H1 (cell line): ENCODE data around the gene ZAP70. TPM values are rescaled to one million over a fixed set of nuclear protein-coding genes. Genes with fewer than 3 reads are reported as not detected.

ENCODE experiments used
- CTCF ChIA-PET: fragments of 300-600 bp; sonication (Branson Sonifier 250); formaldehyde crosslinking; loops from one replicate; lab custom pipeline; 2021; ENCODE audit not compliant: partially characterized antibody; lab: Charles Lee
- POLR2A ChIA-PET: fragments of 300-600 bp; sonication (Branson Sonifier 250); formaldehyde crosslinking; loops from one replicate; lab custom pipeline; 2021; ENCODE audit warnings: inconsistent platforms; ENCODE audit not compliant: partially characterized antibody; lab: Charles Lee
- DNase-seq, 2 experiments: peaks; one replicate each; pipeline versions ENCODE4 v3.0.0 to v3.0.0-alpha.2; 2010 to 2022; ENCODE audit warnings: low spot score in 2 of 2, low read depth in 1 of 2, mixed read lengths in 1 of 2
- FAIRE-seq: peaks from 2 replicates; lab custom pipeline; 2011; peaks lifted over from hg19 to GRCh38; lab: Jason Lieb, UNC
- H2AFZ ChIP-seq: 2 replicates; pipeline ENCODE4 v1.8.1; 2012; ENCODE audit warnings: low read length, inconsistent platforms
- H2AK5ac ChIP-seq: 2 replicates; pipeline ENCODE4 v1.6.1; 2013; ENCODE audit warnings: low read depth, low read length
- H2BK120ac ChIP-seq: replicated peaks from 2 replicates; pipeline ENCODE3; 2013; ENCODE audit warnings: low read depth, low read length, inconsistent platforms
- H2BK12ac ChIP-seq: 2 replicates; pipeline ENCODE4 v1.6.1; 2013; ENCODE audit warnings: low read depth, low read length
- H2BK15ac ChIP-seq: 2 replicates; pipeline ENCODE4 v1.6.1; 2013; ENCODE audit warnings: low read length
- H2BK20ac ChIP-seq: 2 replicates; pipeline ENCODE4 v1.6.1; 2013; ENCODE audit warnings: low read length
- H2BK5ac ChIP-seq: 2 replicates; pipeline ENCODE4 v1.6.1; 2013; ENCODE audit warnings: low read depth, low read length
- H3K14ac ChIP-seq: 2 replicates; pipeline ENCODE4 v1.6.1; 2013; ENCODE audit warnings: inconsistent platforms; ENCODE audit not compliant: insufficient read length
- H3K18ac ChIP-seq: 2 replicates; pipeline ENCODE4 v1.6.1; 2013; ENCODE audit warnings: low read length; ENCODE audit errors: extremely low read depth
- H3K23ac ChIP-seq: 2 replicates; pipeline ENCODE4 v1.6.1; 2013; ENCODE audit warnings: inconsistent platforms; ENCODE audit not compliant: insufficient read length
- H3K23me2 ChIP-seq: 2 replicates; pipeline ENCODE4 v1.6.1; 2013; ENCODE audit warnings: low read depth, low read length
- H3K27ac ChIP-seq: 2 replicates; pipeline ENCODE4 v1.6.1; 2011; ENCODE audit warnings: low read depth, low read length, inconsistent platforms
- H3K27me3 ChIP-seq, 4 experiments: replicated peaks in 1 of 4; 1 replicate in 1 of 4; 2 replicates in 3 of 4; pipeline versions ENCODE4 v1.6.1 to v1.8.1; 2011 to 2013; ENCODE audit warnings: low read length in 3 of 4, mild to moderate bottlenecking in 3 of 4, inconsistent platforms in 2 of 4, mixed read lengths in 2 of 4, moderate library complexity in 1 of 4; ENCODE audit not compliant: control insufficient read depth in 3 of 4, insufficient read depth in 3 of 4; ENCODE audit errors: extremely low read depth in 1 of 4
- H3K36me3 ChIP-seq, 4 experiments: 2 replicates each; pipeline versions ENCODE4 v1.6.1 to v1.8.1; 2011 to 2013; ENCODE audit warnings: mild to moderate bottlenecking in 4 of 4, low read length in 3 of 4, moderate library complexity in 2 of 4, control low read depth in 1 of 4, inconsistent platforms in 1 of 4; ENCODE audit not compliant: insufficient read depth in 4 of 4, control insufficient read depth in 2 of 4
- H3K4ac ChIP-seq: replicated peaks from 2 replicates; pipeline ENCODE3; 2013; ENCODE audit warnings: low read length, low read depth, mixed read lengths, inconsistent platforms; ENCODE audit not compliant: insufficient read length
- H3K4me1 ChIP-seq, 4 experiments: replicated peaks in 1 of 4; 1 replicate in 1 of 4; 2 replicates in 3 of 4; pipeline versions ENCODE4 v1.6.1 to v1.8.1; 2011 to 2013; ENCODE audit warnings: low read length in 3 of 4, inconsistent platforms in 2 of 4, mixed read lengths in 1 of 4; ENCODE audit not compliant: insufficient read depth in 4 of 4, control insufficient read depth in 3 of 4
- H3K4me2 ChIP-seq, 2 experiments: 2 replicates each; pipeline versions ENCODE4 v1.6.1 to v1.8.1; 2011 to 2013; ENCODE audit warnings: low read depth in 2 of 2, low read length in 2 of 2, control low read depth in 1 of 2, inconsistent platforms in 1 of 2, mild to moderate bottlenecking in 1 of 2; ENCODE audit not compliant: insufficient read depth in 1 of 2
- H3K4me3 ChIP-seq, 4 experiments: fragments of 200-600, 300-600 bp in 1 of 4; sonication (generic), shearing (Covaris generic), sonication (Bioruptor Twin) in 1 of 4; 2 replicates each; pipeline versions ENCODE4 v1.5.1 to v1.8.1; 2011 to 2016; ENCODE audit warnings: low read length in 4 of 4, low read depth in 3 of 4, control low read depth in 2 of 4, inconsistent platforms in 2 of 4, mild to moderate bottlenecking in 2 of 4, mixed read lengths in 1 of 4, moderate library complexity in 1 of 4; ENCODE audit not compliant: insufficient read depth in 2 of 4; ENCODE audit errors: extremely low read depth in 1 of 4
- H3K56ac ChIP-seq: replicated peaks from 2 replicates; pipeline ENCODE3; 2013; ENCODE audit warnings: low read depth, mild to moderate bottlenecking, mixed read lengths, low read length, inconsistent platforms; ENCODE audit not compliant: insufficient read length
- H3K79me1 ChIP-seq: 2 replicates; pipeline ENCODE4 v1.6.1; 2013; ENCODE audit warnings: low read depth, low read length, control low read depth
- H3K79me2 ChIP-seq, 2 experiments: 2 replicates each; pipeline versions ENCODE4 v1.6.1 to v1.8.1; 2012 to 2013; ENCODE audit warnings: low read length in 2 of 2, mild to moderate bottlenecking in 2 of 2, inconsistent platforms in 1 of 2; ENCODE audit not compliant: insufficient read depth in 2 of 2, control insufficient read depth in 1 of 2
- H3K9ac ChIP-seq, 4 experiments: replicated peaks in 1 of 4; 1 replicate in 1 of 4; 2 replicates in 3 of 4; pipeline versions ENCODE4 v1.6.1 to v1.8.1; 2011 to 2013; ENCODE audit warnings: low read depth in 3 of 4, low read length in 3 of 4, control low read depth in 2 of 4, mild to moderate bottlenecking in 2 of 4, moderate library complexity in 2 of 4, inconsistent platforms in 1 of 4; ENCODE audit errors: extremely low read depth in 1 of 4
- H3K9me3 ChIP-seq, 2 experiments: 2 replicates each; pipeline versions ENCODE4 v1.6.1 to v1.8.1; 2012 to 2013; ENCODE audit warnings: mild to moderate bottlenecking in 2 of 2, moderate library complexity in 2 of 2, control low read depth in 1 of 2, inconsistent platforms in 1 of 2, low read depth in 1 of 2, low read length in 1 of 2, mixed read lengths in 1 of 2; ENCODE audit not compliant: insufficient read depth in 2 of 2
- H4K20me1 ChIP-seq, 2 experiments: replicated peaks in 1 of 2; 2 replicates each; pipeline versions ENCODE3 to v1.8.1; 2011 to 2013; ENCODE audit warnings: inconsistent platforms in 2 of 2, low read length in 2 of 2, mild to moderate bottlenecking in 1 of 2; ENCODE audit not compliant: insufficient read depth in 2 of 2, control insufficient read depth in 1 of 2
- H4K5ac ChIP-seq: 2 replicates; pipeline ENCODE4 v1.6.1; 2013; ENCODE audit warnings: low read length, low read depth, mixed read lengths, inconsistent platforms; ENCODE audit not compliant: insufficient read length
- H4K8ac ChIP-seq: 2 replicates; pipeline ENCODE4 v1.8.0; 2013; ENCODE audit warnings: mild to moderate bottlenecking, moderate library complexity, low read length, inconsistent platforms; ENCODE audit not compliant: insufficient read depth; ENCODE audit errors: extremely low read depth
- H4K91ac ChIP-seq: replicated peaks from 2 replicates; pipeline ENCODE3; 2013; ENCODE audit warnings: low read length, mixed read lengths, inconsistent platforms; ENCODE audit not compliant: insufficient read length
- CHD2 ChIP-seq: IDR thresholded peaks from 2 replicates; pipeline ENCODE4 v1.6.1; 2012; ENCODE audit warnings: low read length, improper control_type of control experiment
- CREB1 ChIP-seq: IDR thresholded peaks from 2 replicates; pipeline ENCODE4 v1.6.1; 2012; ENCODE audit warnings: inconsistent platforms
- EP300 ChIP-seq, 2 experiments: IDR thresholded peaks; 1 replicate in 1 of 2; 2 replicates in 1 of 2; pipeline ENCODE4 v1.6.1; 2011 to 2012; ENCODE audit warnings: low read depth in 2 of 2, low read length in 2 of 2, mild to moderate bottlenecking in 2 of 2, borderline replicate concordance in 1 of 2, inconsistent platforms in 1 of 2, moderate library complexity in 1 of 2
- JUND ChIP-seq: IDR thresholded peaks from 2 replicates; pipeline ENCODE4 v1.6.1; 2011; ENCODE audit warnings: mild to moderate bottlenecking, improper control_type of control experiment, low read length
- KDM4A ChIP-seq: IDR thresholded peaks from one replicate; pipeline ENCODE4 v1.7.1; 2012; ENCODE audit warnings: low read depth, mild to moderate bottlenecking, moderate library complexity, low read length, inconsistent platforms; ENCODE audit not compliant: severe bottlenecking
- RBBP5 ChIP-seq: IDR thresholded peaks from 2 replicates; pipeline ENCODE4 v1.7.1; 2012; ENCODE audit warnings: low read depth, mild to moderate bottlenecking, inconsistent platforms, low read length, moderate library complexity, borderline replicate concordance
- WGBS, 2 experiments: shearing (Covaris generic) in 1 of 2; methylation state at CpG; one replicate each; pipeline versions ENCODE4 v1.1.6 to v1.1.7; 2013 to 2015; ENCODE audit warnings: low lambda C conversion rate in 2 of 2, mixed read lengths in 2 of 2, inconsistent platforms in 1 of 2, low coverage in 1 of 2, missing lambda C conversion rate in 1 of 2; ENCODE audit not compliant: insufficient replicate concordance in 2 of 2, insufficient coverage in 1 of 2, insufficient read length in 1 of 2; ENCODE audit errors: extremely low coverage in 1 of 2, missing lambda C conversion rate in 1 of 2; 5-methylcytosine and 5-hydroxymethylcytosine counted together
- polyA plus RNA-seq, 7 experiments: library from polyadenylated mRNA; depleted of rRNA in 3 of 7; stranded (reverse) in 5 of 7; unstranded in 2 of 7; fragments of >200 nt in 5 of 7; fragments of 200-250 nt in 2 of 7; gene quantifications; 1 replicate in 5 of 7; 2 replicates in 1 of 7; 4 replicates in 1 of 7; pipeline versions ENCODE4 v1.2.1 to v1.2.3, GENCODE V29; 2011 to 2013; ENCODE audit warnings: missing spikeins in 2 of 7, mixed read lengths in 2 of 7
- total RNA-seq: library from RNA; stranded (reverse); fragmentation: NEBNext Ultra II Directional; extraction: Animal tissue kit (Norgen Biotek cat#: 25700); gene quantifications from 2 replicates; pipeline ENCODE4 v1.2.1, GENCODE V29; 2021

ZAP70 gene
- total and polyA plus RNA-seq, 2 of the 8 experiments (the other 6 are each of a cell fraction or from before 2014, with no cell fraction given), result 0.15 TPM; not detected in 1

GRCh38 chr2:97788986-97789644 is 75.7 kb downstream of the ZAP70 start:
- no peak overlapping the region for H3K56ac ChIP-seq
- H3K27ac ChIP-seq, result no peak overlapping the region
- H4K5ac ChIP-seq, result no peak overlapping the region
- no peak overlapping the region for H3K23ac ChIP-seq
- no peak overlapping the region for H3K4me3 ChIP-seq
- CTCF ChIA-PET, result no interaction called here
- H3K18ac ChIP-seq, result no peak overlapping the region
- TF ChIP-seq JUND (no peak), CHD2 (no peak), RBBP5 (no peak), EP300 (IDR thresholded peaks at IDR 0.05; ENCODE audit: borderline replicate concordance in 1 of 2, low read depth in 2 of 2, low read length in 2 of 2) (no peak), KDM4A (no peak), CREB1 (no peak)
- DNase-seq, result no peak
- POLR2A ChIA-PET, result no interaction called here
- H4K8ac ChIP-seq, result no peak overlapping the region
- H3K9ac ChIP-seq, result no peak overlapping the region
- no peaks in the 10 kb centered on the region for H3K79me1 ChIP-seq
- no peak overlapping the region for H2BK15ac ChIP-seq
- no peak overlapping the region for H3K4ac ChIP-seq
- no peak overlapping the region for H3K14ac ChIP-seq
- WGBS, 2 experiments, result 94% methylated on average over 7 of the region's 7 CpGs; no CpG with 5 or more reads in 1 of the 2 experiments
- H3K27me3 ChIP-seq, result no peaks in the 10 kb centered on the region
- no peaks in the 10 kb centered on the region for H3K9me3 ChIP-seq
- H3K23me2 ChIP-seq, result no peaks in the 10 kb centered on the region
- H4K20me1 ChIP-seq, result no peaks in the 10 kb centered on the region
- no peaks in the 10 kb centered on the region for H3K4me1 ChIP-seq
- no peak for FAIRE-seq
- H2BK120ac ChIP-seq, result no peak overlapping the region
- no peak overlapping the region for H2BK20ac ChIP-seq
- H2AK5ac ChIP-seq, result no peak overlapping the region
- H2BK12ac ChIP-seq, result no peak overlapping the region
- H4K91ac ChIP-seq, result no peak overlapping the region
- no peak overlapping the region for H2BK5ac ChIP-seq
- H3K79me2 ChIP-seq, result no peaks in the 10 kb centered on the region
- H3K4me2 ChIP-seq, result no peak overlapping the region
- no peak overlapping the region for H2AFZ ChIP-seq
- peaks cover 0 to 6% (median 1%) of the 10 kb centered on the region in 4 experiments; a peak in 1 of 8 replicates for H3K36me3 ChIP-seq
